CD4-positive, alpha-beta memory T cell (primary cell): ENCODE results near the gene TMEM72. TPM values are rescaled to one million over a fixed set of nuclear protein-coding genes. Genes with fewer than 3 reads are reported as not detected.
A peak's percentile ranks its signal among the peaks of the same experiment; 100 is the strongest.

Source experiments
- CTCF ChIA-PET: fragments of 350-600 bp; sonication (Branson Sonifier 250); formaldehyde crosslinking; loops from one replicate; lab custom pipeline; 2021; ENCODE audit warnings: inconsistent platforms; ENCODE audit not compliant: partially characterized antibody; lab: Charles Lee
- POLR2A ChIA-PET: fragments of 350-600 bp; sonication (Branson Sonifier 250); formaldehyde crosslinking; loops from one replicate; lab custom pipeline; 2021; ENCODE audit not compliant: partially characterized antibody; lab: Charles Lee
- DNase-seq, 5 donors: peaks; one replicate each; pipeline versions ENCODE4 v3.0.0 to v3.0.0-alpha.2; 2020 to 2022; ENCODE audit warnings: mixed read lengths in 1 of 5
- H3K27ac ChIP-seq: one replicate; pipeline ENCODE4 v1.7.0; 2013; ENCODE audit warnings: low read depth, low read length
- H3K27me3 ChIP-seq: 2 replicates; pipeline ENCODE4 v1.7.0; 2013; ENCODE audit warnings: mild to moderate bottlenecking, low read length, moderate library complexity; ENCODE audit not compliant: insufficient read depth
- H3K36me3 ChIP-seq: 2 replicates; pipeline ENCODE4 v1.7.0; 2013; ENCODE audit warnings: mild to moderate bottlenecking, low read length, moderate library complexity; ENCODE audit not compliant: insufficient read depth
- H3K4me1 ChIP-seq: 2 replicates; pipeline ENCODE4 v1.7.0; 2013; ENCODE audit warnings: mild to moderate bottlenecking, low read length, moderate library complexity; ENCODE audit not compliant: insufficient read depth
- H3K4me3 ChIP-seq, 2 donors: one replicate each; pipeline ENCODE4 v1.7.0; 2013; ENCODE audit warnings: low read length in 2 of 2, mild to moderate bottlenecking in 1 of 2
- H3K9me3 ChIP-seq, 2 donors: one replicate each; pipeline ENCODE4 v1.7.0; 2013; ENCODE audit warnings: low read length in 2 of 2, control low read depth in 1 of 2; ENCODE audit not compliant: control insufficient read depth in 1 of 2
- H3K27ac Mint-ChIP-seq, 7 donors: one replicate each; pipeline ENCODE4 v1.8.0; 2020 to 2021; ENCODE audit warnings: mixed read lengths in 7 of 7, mild to moderate bottlenecking in 6 of 7, inconsistent platforms in 3 of 7, moderate library complexity in 3 of 7
- H3K27me3 Mint-ChIP-seq, 2 donors: one replicate each; pipeline ENCODE4 v1.8.0; 2020 to 2021; ENCODE audit warnings: mixed read lengths in 2 of 2
- H3K36me3 Mint-ChIP-seq, 2 donors: one replicate each; pipeline ENCODE4 v1.8.0; 2020 to 2021; ENCODE audit warnings: mixed read lengths in 2 of 2, inconsistent platforms in 1 of 2, mild to moderate bottlenecking in 1 of 2
- H3K4me1 Mint-ChIP-seq, 4 donors: one replicate each; pipeline ENCODE4 v1.8.0; 2020 to 2021; ENCODE audit warnings: mixed read lengths in 4 of 4, mild to moderate bottlenecking in 1 of 4
- H3K4me3 Mint-ChIP-seq, 8 donors: one replicate each; pipeline ENCODE4 v1.8.0; 2020 to 2021; ENCODE audit warnings: mixed read lengths in 8 of 8, mild to moderate bottlenecking in 7 of 8, moderate library complexity in 6 of 8, inconsistent platforms in 3 of 8
- H3K9me3 Mint-ChIP-seq, 8 donors: one replicate each; pipeline ENCODE4 v1.8.0; 2020 to 2021; ENCODE audit warnings: mixed read lengths in 8 of 8, mild to moderate bottlenecking in 5 of 8, inconsistent platforms in 3 of 8, moderate library complexity in 1 of 8
- intact Hi-C: fragments of 100-400 bp; cut with micrococcal nuclease; formaldehyde crosslinking; loops from one replicate; pipeline ENCODE4 v1.15.1; 2023
- polyA plus RNA-seq, 2 donors: library from polyadenylated mRNA; unstranded; fragments of 300-500 nt; fragmentation: Illumina TruSeq; gene quantifications; one replicate each; pipeline ENCODE4 v1.2.3, GENCODE V29; 2021
- total RNA-seq, 2 experiments: library from RNA; stranded (reverse); gene quantifications; one replicate each; pipeline ENCODE4 v1.2.3, GENCODE V29; 2021

TMEM72 gene
- total and polyA plus RNA-seq, 4 experiments from 2014 or later, result not detected

GRCh38 chr10:44929356-44930255 is 18.5 kb downstream of the TMEM72 start:
- Histone ChIP-seq H3K27ac (no peak overlapping the region), H3K4me3 (no peak overlapping the region), H3K4me1 (no peaks in the 10 kb centered on the region), H3K9me3 (no peaks in the 10 kb centered on the region), H3K27me3 (no peaks in the 10 kb centered on the region), H3K36me3 (no peaks in the 10 kb centered on the region)
- Mint-ChIP-seq H3K9me3 (no peaks in the 10 kb centered on the region), H3K27me3 (peaks cover 0 to 6% of the 10 kb centered on the region in 2 donors), H3K4me3 (no peak overlapping the region), H3K36me3 (no peaks in the 10 kb centered on the region), H3K27ac (peak overlapping the region in 2 of 7 donors; percentile 11 to 40), H3K4me1 (no peaks in the 10 kb centered on the region)
- ChIA-PET POLR2A (no interaction called here), CTCF (interaction anchor here (1.0 kb wide), 1 partner anchor 46 kb away, joined by 3 read pairs; no protein-coding TSS in a partner anchor)
- intact Hi-C loops, result no loop called here
- no peak for DNase-seq

- Mint-ChIP-seq H3K27ac (no peak overlapping the region), H3K4me1 (peaks cover 0 to 2% (median 0%) of the 10 kb centered on the region in 4 donors), H3K9me3 (no peaks in the 10 kb centered on the region), H3K27me3 (peaks cover 0 to 6% of the 10 kb centered on the region in 2 donors), H3K36me3 (no peaks in the 10 kb centered on the region), H3K4me3 (no peak overlapping the region)
- H3K9me3 ChIP-seq, result no peaks in the 10 kb centered on the region
- H3K4me3 ChIP-seq, result no peak overlapping the region
- no peaks in the 10 kb centered on the region for H3K4me1 ChIP-seq
- POLR2A ChIA-PET, result no interaction called here
- no peaks in the 10 kb centered on the region for H3K27me3 ChIP-seq
- CTCF ChIA-PET, result interaction anchor here (0.6 to 3.6 kb wide), 2 partner anchors 43 to 47 kb away, joined by 3 to 25 read pairs; partner anchors contain the start of gene DEPP1
- intact Hi-C loops, result no loop called here
- no peak overlapping the region for H3K27ac ChIP-seq
- no peak for DNase-seq
- H3K36me3 ChIP-seq, result no peaks in the 10 kb centered on the region
Measured at GRCh38 chr10:44930904-44931620, 19.9 kb downstream of the TMEM72 start.

GRCh38 chr10:44931621-44932516 is 20.7 kb downstream of the TMEM72 start:
- no peaks in the 10 kb centered on the region for H3K9me3 ChIP-seq
- no peak overlapping the region for H3K27ac ChIP-seq
- DNase-seq, result no peak
- CTCF ChIA-PET, result interaction anchor here (0.6 to 3.7 kb wide), 22 partner anchors 8 to 318 kb away, joined by 3 to 31 read pairs (median 5); partner anchors contain the start of gene DEPP1
- no peak overlapping the region for H3K27ac Mint-ChIP-seq
- H3K27me3 ChIP-seq, result no peaks in the 10 kb centered on the region
- intact Hi-C loops, result loop anchor here (1.0 kb wide), 1 partner anchor 27 kb away; the partner anchor contains the start of gene RASSF4
- H3K36me3 ChIP-seq, result no peaks in the 10 kb centered on the region
- H3K4me3 Mint-ChIP-seq, result no peak overlapping the region
- no peaks in the 10 kb centered on the region for H3K9me3 Mint-ChIP-seq
- H3K4me3 ChIP-seq, result no peak overlapping the region
- POLR2A ChIA-PET, result interaction anchor here (1.7 kb wide), 1 partner anchor 43 kb away, joined by 6 read pairs; no protein-coding TSS in a partner anchor
- H3K27me3 Mint-ChIP-seq, result peaks cover 0 to 6% of the 10 kb centered on the region in 2 donors
- H3K4me1 ChIP-seq, result no peaks in the 10 kb centered on the region
- H3K4me1 Mint-ChIP-seq, result peaks cover 0 to 3% (median 1%) of the 10 kb centered on the region in 4 donors
- no peaks in the 10 kb centered on the region for H3K36me3 Mint-ChIP-seq

GRCh38 chr10:44932517-44933450 is 21.6 kb downstream of the TMEM72 start:
- no peak overlapping the region for H3K27ac Mint-ChIP-seq
- no peaks in the 10 kb centered on the region for H3K9me3 Mint-ChIP-seq
- Histone ChIP-seq H3K4me3 (no peak overlapping the region), H3K27me3 (no peaks in the 10 kb centered on the region), H3K9me3 (no peaks in the 10 kb centered on the region), H3K4me1 (no peaks in the 10 kb centered on the region), H3K27ac (no peak overlapping the region), H3K36me3 (no peaks in the 10 kb centered on the region)
- POLR2A ChIA-PET, result interaction anchor here (0.5 to 1.7 kb wide), 3 partner anchors 15 to 42 kb away, joined by 3 to 6 read pairs (median 3); no protein-coding TSS in a partner anchor
- no peak overlapping the region for H3K4me3 Mint-ChIP-seq
- H3K4me1 Mint-ChIP-seq, result peaks cover 0 to 3% (median 1%) of the 10 kb centered on the region in 4 donors
- peaks cover 0 to 6% of the 10 kb centered on the region in 2 donors for H3K27me3 Mint-ChIP-seq
- CTCF ChIA-PET, result interaction anchor here (0.7 to 3.7 kb wide), 27 partner anchors 8 to 317 kb away, joined by 3 to 31 read pairs (median 4); partner anchors contain the start of gene DEPP1
- H3K36me3 Mint-ChIP-seq, result no peaks in the 10 kb centered on the region
- intact Hi-C loops, result loop anchor here (1.0 kb wide), 1 partner anchor 27 kb away; the partner anchor contains the start of gene RASSF4
- DNase-seq, result peak; percentile 64 to 70 (median 68)

- POLR2A ChIA-PET, result interaction anchor here (0.5 to 1.7 kb wide), 3 partner anchors 14 to 41 kb away, joined by 3 to 6 read pairs (median 3); no protein-coding TSS in a partner anchor
- H3K36me3 ChIP-seq, result no peaks in the 10 kb centered on the region
- H3K36me3 Mint-ChIP-seq, result no peaks in the 10 kb centered on the region
- H3K4me3 ChIP-seq, result no peak overlapping the region
- H3K27me3 Mint-ChIP-seq, result peaks cover 0 to 6% of the 10 kb centered on the region in 2 donors
- H3K9me3 ChIP-seq, result no peaks in the 10 kb centered on the region
- H3K27ac ChIP-seq, result no peak overlapping the region
- H3K27ac Mint-ChIP-seq, result peak overlapping the region in 1 of 7 donors; percentile 61
- intact Hi-C loops, result no loop called here
- no peaks in the 10 kb centered on the region for H3K4me1 ChIP-seq
- no peaks in the 10 kb centered on the region for H3K9me3 Mint-ChIP-seq
- CTCF ChIA-PET, result interaction anchor here (0.7 to 3.7 kb wide), 28 partner anchors 8 to 316 kb away, joined by 3 to 31 read pairs (median 4); partner anchors contain the start of gene DEPP1
- H3K4me3 Mint-ChIP-seq, result no peak overlapping the region
- no peaks in the 10 kb centered on the region for H3K27me3 ChIP-seq
- DNase-seq, result no peak
- peaks cover 0 to 3% (median 1%) of the 10 kb centered on the region in 4 donors for H3K4me1 Mint-ChIP-seq
Measured at GRCh38 chr10:44933451-44934321, 22.5 kb downstream of the TMEM72 start.
